ENCODE results near the gene POU6F2. TPM values are rescaled to one million over a fixed set of nuclear protein-coding genes. Genes with fewer than 3 reads are reported as not detected.

POU6F2 gene
- total and polyA plus RNA-seq, 2 experiments from 2014 or later, result 7.2 to 7.3 TPM

- no peak for DNase-seq (ENCODE audit: low spot score)
- TF ChIP-seq, protein P1, sequence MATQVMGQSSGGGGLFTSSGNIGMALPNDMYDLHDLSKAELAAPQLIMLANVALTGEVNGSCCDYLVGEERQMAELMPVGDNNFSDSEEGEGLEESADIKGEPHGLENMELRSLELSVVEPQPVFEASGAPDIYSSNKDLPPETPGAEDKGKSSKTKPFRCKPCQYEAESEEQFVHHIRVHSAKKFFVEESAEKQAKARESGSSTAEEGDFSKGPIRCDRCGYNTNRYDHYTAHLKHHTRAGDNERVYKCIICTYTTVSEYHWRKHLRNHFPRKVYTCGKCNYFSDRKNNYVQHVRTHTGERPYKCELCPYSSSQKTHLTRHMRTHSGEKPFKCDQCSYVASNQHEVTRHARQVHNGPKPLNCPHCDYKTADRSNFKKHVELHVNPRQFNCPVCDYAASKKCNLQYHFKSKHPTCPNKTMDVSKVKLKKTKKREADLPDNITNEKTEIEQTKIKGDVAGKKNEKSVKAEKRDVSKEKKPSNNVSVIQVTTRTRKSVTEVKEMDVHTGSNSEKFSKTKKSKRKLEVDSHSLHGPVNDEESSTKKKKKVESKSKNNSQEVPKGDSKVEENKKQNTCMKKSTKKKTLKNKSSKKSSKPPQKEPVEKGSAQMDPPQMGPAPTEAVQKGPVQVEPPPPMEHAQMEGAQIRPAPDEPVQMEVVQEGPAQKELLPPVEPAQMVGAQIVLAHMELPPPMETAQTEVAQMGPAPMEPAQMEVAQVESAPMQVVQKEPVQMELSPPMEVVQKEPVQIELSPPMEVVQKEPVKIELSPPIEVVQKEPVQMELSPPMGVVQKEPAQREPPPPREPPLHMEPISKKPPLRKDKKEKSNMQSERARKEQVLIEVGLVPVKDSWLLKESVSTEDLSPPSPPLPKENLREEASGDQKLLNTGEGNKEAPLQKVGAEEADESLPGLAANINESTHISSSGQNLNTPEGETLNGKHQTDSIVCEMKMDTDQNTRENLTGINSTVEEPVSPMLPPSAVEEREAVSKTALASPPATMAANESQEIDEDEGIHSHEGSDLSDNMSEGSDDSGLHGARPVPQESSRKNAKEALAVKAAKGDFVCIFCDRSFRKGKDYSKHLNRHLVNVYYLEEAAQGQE (IDR thresholded peaks at IDR 0.05; ENCODE audit: unreplicated experiment), result no peak
- TF ChIP-seq STAT1 (IDR thresholded peaks at IDR 0.05; ENCODE audit: unreplicated experiment) (no peak), EZH2 (IDR thresholded peaks at IDR 0.05; ENCODE audit: low read depth, unreplicated experiment) (no peak), EZH2phosphoT487 (IDR thresholded peaks at IDR 0.05; ENCODE audit: unreplicated experiment) (no peak), NANOG (IDR thresholded peaks at IDR 0.05; ENCODE audit: borderline replicate concordance) (no peak), CTCF (conservative IDR thresholded peaks at IDR 0.05; ENCODE audit: low read depth in 2 of 2) (no peak), ZNF114 (CRISPR knock-in tag; IDR thresholded peaks at IDR 0.05) (no peak), ZNF462 (CRISPR knock-in tag; IDR thresholded peaks at IDR 0.05) (no peak)
- Histone ChIP-seq H3K4me2 (no peak overlapping the region), H3K27me3 (ENCODE audit: insufficient read depth) (no peaks in the 10 kb centered on the region), H4K20me1 (replicated peaks; ENCODE audit: insufficient read depth) (no peaks in the 10 kb centered on the region), H3F3A (replicated peaks; ENCODE audit: low read depth) (no peaks in the 10 kb centered on the region), H3K9me2 (ENCODE audit: insufficient read depth) (0 out of 2 replicates have a peak, but pooled peaks cover 8% of the 10 kb centered on the region), H3K36me3 (ENCODE audit: insufficient read depth) (no peaks in the 10 kb centered on the region), H2AFZ (no peak overlapping the region), H3K27ac (ENCODE audit: low read depth) (no peak overlapping the region), H3K79me2 (replicated peaks; ENCODE audit: insufficient read depth) (no peaks in the 10 kb centered on the region), H3K4me1 (ENCODE audit: insufficient read depth) (no peaks in the 10 kb centered on the region), H3K4me3 (no peak overlapping the region)
- no peak overlapping the region for H3K4me3 Mint-ChIP-seq
- H3K36me3 Mint-ChIP-seq (ENCODE audit: low read depth), result peaks cover 9% of the 10 kb centered on the region; the same call in 2 of the 3 replicates
- no peaks in the 10 kb centered on the region for H3K27me3 Mint-ChIP-seq (ENCODE audit: insufficient read depth, low read depth, poor library complexity)
- H3K27ac Mint-ChIP-seq, result no peak overlapping the region
- peaks cover 8% of the 10 kb centered on the region for H3K4me1 Mint-ChIP-seq
- ATAC-seq, result no peak
- peaks cover 10% of the 10 kb centered on the region for H3K9me3 Mint-ChIP-seq
Observed at GRCh38 chr7:39186131-39186530, 208.4 kb downstream of the POU6F2 start.

Measured in GM23338 (cell line).